ENCODE measurements around the gene CARNS1. TPM values are rescaled to one million over a fixed set of nuclear protein-coding genes. Genes with fewer than 3 reads are reported as not detected.

The CARNS1 gene
- total and polyA plus RNA-seq, 2 of the 8 experiments (the other 6 are each of a cell fraction or from before 2014, with no cell fraction given), result 0.82 to 1.1 TPM

GRCh38 chr11:67439321-67440228 lies 24.1 kb downstream of the CARNS1 start (continued):
- TF ChIP-seq, protein P1, sequence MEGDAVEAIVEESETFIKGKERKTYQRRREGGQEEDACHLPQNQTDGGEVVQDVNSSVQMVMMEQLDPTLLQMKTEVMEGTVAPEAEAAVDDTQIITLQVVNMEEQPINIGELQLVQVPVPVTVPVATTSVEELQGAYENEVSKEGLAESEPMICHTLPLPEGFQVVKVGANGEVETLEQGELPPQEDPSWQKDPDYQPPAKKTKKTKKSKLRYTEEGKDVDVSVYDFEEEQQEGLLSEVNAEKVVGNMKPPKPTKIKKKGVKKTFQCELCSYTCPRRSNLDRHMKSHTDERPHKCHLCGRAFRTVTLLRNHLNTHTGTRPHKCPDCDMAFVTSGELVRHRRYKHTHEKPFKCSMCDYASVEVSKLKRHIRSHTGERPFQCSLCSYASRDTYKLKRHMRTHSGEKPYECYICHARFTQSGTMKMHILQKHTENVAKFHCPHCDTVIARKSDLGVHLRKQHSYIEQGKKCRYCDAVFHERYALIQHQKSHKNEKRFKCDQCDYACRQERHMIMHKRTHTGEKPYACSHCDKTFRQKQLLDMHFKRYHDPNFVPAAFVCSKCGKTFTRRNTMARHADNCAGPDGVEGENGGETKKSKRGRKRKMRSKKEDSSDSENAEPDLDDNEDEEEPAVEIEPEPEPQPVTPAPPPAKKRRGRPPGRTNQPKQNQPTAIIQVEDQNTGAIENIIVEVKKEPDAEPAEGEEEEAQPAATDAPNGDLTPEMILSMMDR (IDR thresholded peaks at IDR 0.05; ENCODE audit: control extremely low read depth in 1 of 3, insufficient read depth in 1 of 3, low read depth in 1 of 3, low read length in 3 of 3), result peak in 2 of 3 experiments; percentile 53 to 60; a peak in 3 of 4 replicates
- TF ChIP-seq RAD21 (IDR thresholded peaks at IDR 0.05 in 1 of 2, conservative IDR thresholded peaks at IDR 0.05 in 1 of 2; ENCODE audit: low read depth in 2 of 2, low read length in 2 of 2) (peak; percentile 31 to 46; a peak in 3 of 4 replicates), FOSL1 (IDR thresholded peaks at IDR 0.05; ENCODE audit: insufficient read depth, low read depth, low read length) (no peak), BACH1 (IDR thresholded peaks at IDR 0.05; ENCODE audit: low read length) (no peak), CTBP2 (IDR thresholded peaks at IDR 0.05; ENCODE audit: borderline replicate concordance, insufficient read depth, insufficient read length, low read length) (no peak), SP2 (IDR thresholded peaks at IDR 0.05; ENCODE audit: low read length) (no peak), CEBPB (IDR thresholded peaks at IDR 0.05; ENCODE audit: low read depth, low read length) (no peak), SIN3A (conservative IDR thresholded peaks at IDR 0.05 in 1 of 2, IDR thresholded peaks at IDR 0.05 in 1 of 2; ENCODE audit: low read depth in 1 of 2, low read length in 2 of 2) (no peak), RXRA (IDR thresholded peaks at IDR 0.05; ENCODE audit: insufficient read depth, low read depth, low read length) (no peak), SRF (IDR thresholded peaks at IDR 0.05; ENCODE audit: low read depth, low read length) (no peak), KDM5A (IDR thresholded peaks at IDR 0.05; ENCODE audit: low read length) (no peak)
- TF ChIP-seq, protein P2, sequence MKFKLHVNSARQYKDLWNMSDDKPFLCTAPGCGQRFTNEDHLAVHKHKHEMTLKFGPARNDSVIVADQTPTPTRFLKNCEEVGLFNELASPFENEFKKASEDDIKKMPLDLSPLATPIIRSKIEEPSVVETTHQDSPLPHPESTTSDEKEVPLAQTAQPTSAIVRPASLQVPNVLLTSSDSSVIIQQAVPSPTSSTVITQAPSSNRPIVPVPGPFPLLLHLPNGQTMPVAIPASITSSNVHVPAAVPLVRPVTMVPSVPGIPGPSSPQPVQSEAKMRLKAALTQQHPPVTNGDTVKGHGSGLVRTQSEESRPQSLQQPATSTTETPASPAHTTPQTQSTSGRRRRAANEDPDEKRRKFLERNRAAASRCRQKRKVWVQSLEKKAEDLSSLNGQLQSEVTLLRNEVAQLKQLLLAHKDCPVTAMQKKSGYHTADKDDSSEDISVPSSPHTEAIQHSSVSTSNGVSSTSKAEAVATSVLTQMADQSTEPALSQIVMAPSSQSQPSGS (IDR thresholded peaks at IDR 0.05; ENCODE audit: low read length), result no peak
